Stomach (tissue), 4 donors: ENCODE results near the gene ZNF330.
"Not testable (repeated sequence)": the region's sequence is repeated elsewhere in the genome, so short reads cannot be mapped to it uniquely, and the experiment has no call there.

Experiments used
- EP300 ChIP-seq: sonication (generic); formaldehyde crosslinking; IDR thresholded peaks from one replicate; pipeline ENCODE4 v1.6.1; 2017; ENCODE audit warnings: antibody characterized with exemption
- POLR2A ChIP-seq, 4 donors: fragments of 450-650 bp; IDR thresholded peaks; one replicate each; pipeline ENCODE4 v1.6.1; 2016; ENCODE audit warnings: antibody characterized with exemption in 4 of 4, control low read depth in 2 of 4, mild to moderate bottlenecking in 1 of 4, moderate library complexity in 1 of 4
- POLR2AphosphoS5 ChIP-seq, 3 donors: sonication (generic); formaldehyde crosslinking; IDR thresholded peaks; one replicate each; pipeline ENCODE4 v1.6.1; 2016; ENCODE audit warnings: antibody characterized with exemption in 3 of 3
- TF ChIP-seq, protein P1 (sequence below), 7 experiments: fragments of 450-650 bp in 4 of 7; fragments of 200-600 bp in 3 of 7; sonication (generic) in 3 of 7; IDR thresholded peaks; one replicate each; pipeline ENCODE4 v1.5.1; 2016 to 2019; ENCODE audit warnings: antibody characterized with exemption in 7 of 7, control low read depth in 2 of 7, mild to moderate bottlenecking in 1 of 7

DNA sequence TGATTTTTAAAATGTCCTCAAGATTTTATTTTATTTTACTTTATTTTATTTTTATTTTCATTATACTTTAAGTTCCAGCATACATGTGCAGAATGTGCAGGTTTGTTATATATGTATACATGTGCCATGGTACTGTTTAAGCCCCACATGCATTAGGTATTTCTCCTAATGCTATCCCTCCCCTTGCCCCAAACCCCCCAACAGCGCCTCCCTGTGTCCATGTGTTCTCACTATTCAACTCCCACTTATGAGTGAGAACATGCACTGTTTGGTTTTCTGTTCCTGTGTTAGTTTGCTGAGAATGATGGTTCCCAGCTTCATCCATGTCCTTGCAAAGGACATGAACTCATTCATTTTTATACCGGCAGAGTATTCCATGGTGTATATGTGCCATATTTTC lies 37.2 kb upstream of the ZNF330 start:
- not testable (repeated sequence) for TF ChIP-seq POLR2A (IDR thresholded peaks at IDR 0.05); EP300; POLR2AphosphoS5 (IDR thresholded peaks at IDR 0.05)
- TF ChIP-seq, protein P1, sequence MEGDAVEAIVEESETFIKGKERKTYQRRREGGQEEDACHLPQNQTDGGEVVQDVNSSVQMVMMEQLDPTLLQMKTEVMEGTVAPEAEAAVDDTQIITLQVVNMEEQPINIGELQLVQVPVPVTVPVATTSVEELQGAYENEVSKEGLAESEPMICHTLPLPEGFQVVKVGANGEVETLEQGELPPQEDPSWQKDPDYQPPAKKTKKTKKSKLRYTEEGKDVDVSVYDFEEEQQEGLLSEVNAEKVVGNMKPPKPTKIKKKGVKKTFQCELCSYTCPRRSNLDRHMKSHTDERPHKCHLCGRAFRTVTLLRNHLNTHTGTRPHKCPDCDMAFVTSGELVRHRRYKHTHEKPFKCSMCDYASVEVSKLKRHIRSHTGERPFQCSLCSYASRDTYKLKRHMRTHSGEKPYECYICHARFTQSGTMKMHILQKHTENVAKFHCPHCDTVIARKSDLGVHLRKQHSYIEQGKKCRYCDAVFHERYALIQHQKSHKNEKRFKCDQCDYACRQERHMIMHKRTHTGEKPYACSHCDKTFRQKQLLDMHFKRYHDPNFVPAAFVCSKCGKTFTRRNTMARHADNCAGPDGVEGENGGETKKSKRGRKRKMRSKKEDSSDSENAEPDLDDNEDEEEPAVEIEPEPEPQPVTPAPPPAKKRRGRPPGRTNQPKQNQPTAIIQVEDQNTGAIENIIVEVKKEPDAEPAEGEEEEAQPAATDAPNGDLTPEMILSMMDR (IDR thresholded peaks at IDR 0.05): not testable (repeated sequence)
